GM20431 (cell line): ENCODE measurements around the gene CA10.

Experiments
- in situ Hi-C: fragments of 300-500 bp; cut with MseI, MboI; formaldehyde crosslinking; loops from one replicate; pipeline ENCODE4 v1.15.0; 2020; ENCODE audit warnings: low sequenced_read_pairs; ENCODE audit not compliant: unreplicated experiment

The CA10 gene

GRCh38 chr17:51904379-51904778 lies 254.1 kb downstream of the CA10 start:
- in situ Hi-C loops, result no loop called here

- in situ Hi-C loops, result no loop called here
These were observed 257.3 kb downstream of the CA10 start for GRCh38 chr17:51901242-51901641.

- in situ Hi-C loops, result no loop called here
These were observed 266.6 kb downstream of the CA10 start for GRCh38 chr17:51891936-51892335.

DNA sequence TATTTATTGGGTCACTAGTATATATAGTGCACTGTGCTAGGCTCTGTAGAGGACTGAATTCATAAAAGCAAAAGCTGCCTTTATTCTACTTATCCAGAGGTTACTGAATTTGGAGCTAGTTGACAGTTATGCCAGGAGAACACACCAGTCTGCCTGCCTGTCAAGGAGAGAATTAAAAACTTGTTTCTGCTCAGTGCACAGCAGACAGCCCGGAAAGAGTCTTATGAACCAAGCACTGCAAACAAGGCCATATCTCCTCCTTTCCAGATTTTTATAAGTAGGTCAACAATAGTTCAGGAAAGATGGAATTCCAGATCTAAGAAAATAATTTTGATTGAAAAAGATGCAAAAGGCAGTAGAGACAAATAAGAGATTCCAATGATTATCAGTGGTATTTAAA lies 267.8 kb downstream of the CA10 start:
- in situ Hi-C loops, result no loop called here

GRCh38 chr17:51888816-51889215 lies 269.7 kb downstream of the CA10 start:
- in situ Hi-C loops, result no loop called here

DNA sequence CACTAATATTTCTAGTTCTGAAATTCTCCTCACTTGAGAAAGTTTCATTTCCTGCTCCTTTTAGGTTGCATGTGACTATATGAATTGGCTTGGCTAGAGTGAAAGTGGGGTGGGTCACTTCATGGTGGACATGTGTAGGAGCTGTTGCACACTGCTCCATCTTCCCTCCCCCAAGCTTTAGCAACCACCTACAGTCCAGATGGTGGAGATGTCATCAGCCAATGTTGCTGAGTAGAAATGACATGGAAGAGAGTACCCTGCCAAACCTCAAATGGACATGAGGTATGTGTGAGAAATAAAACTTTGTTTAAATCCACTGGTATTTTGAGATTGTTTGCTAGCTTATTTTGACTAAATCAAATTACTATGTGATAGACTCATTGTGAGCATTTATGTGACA lies 281.5 kb downstream of the CA10 start:
- in situ Hi-C loops, result no loop called here

- in situ Hi-C loops, result no loop called here
These were observed 285.2 kb downstream of the CA10 start for GRCh38 chr17:51873302-51873701.

DNA sequence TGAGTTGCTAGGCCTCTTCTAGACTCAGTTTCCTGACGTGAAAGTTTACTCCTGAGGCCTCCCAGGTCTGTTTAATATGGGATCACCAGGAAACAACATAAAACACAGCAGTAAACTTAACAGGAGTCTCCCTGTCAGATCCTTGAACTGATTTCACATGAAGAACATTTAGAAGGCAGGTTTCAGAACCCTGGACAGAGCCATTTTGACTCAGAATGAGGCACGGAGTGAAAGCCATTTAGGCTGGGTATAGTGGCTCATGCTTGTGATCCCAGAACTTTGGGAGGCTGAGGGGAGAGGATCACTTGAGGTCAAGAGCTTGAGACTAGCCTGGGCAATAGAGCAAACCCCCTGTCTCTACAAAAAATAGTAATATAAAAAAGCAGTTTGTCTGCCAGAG lies 289.1 kb downstream of the CA10 start:
- in situ Hi-C loops, result no loop called here

DNA sequence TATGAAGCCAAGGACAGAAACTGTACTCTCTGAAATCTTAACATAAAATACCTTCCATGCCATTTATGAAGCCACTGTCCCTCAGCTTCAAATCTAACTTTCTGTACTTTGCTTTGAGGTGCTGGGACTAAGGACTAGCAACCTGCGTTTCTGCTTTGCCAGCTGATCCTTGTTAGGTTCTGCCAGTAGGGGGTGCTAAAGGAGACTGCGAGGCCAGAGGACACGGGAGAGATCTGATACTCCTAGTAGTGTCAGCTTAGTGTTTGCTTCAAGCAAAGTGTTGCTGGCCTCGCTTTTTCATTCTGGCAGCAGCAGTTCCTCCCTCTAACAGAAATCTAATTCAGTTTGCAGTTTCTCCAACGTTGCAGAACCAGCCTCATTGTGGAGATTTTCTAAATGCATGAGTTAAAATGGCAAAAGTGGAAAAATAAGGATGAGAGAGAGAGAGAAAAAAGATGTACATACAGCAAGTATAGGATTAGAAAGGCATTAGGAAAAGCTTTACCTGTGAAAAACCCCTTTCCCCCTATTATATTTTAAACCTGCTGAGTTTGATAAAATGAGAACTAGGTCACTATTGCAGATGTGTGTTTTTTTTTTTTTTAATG lies 297.5 kb downstream of the CA10 start:
- in situ Hi-C loops, result no loop called here

DNA sequence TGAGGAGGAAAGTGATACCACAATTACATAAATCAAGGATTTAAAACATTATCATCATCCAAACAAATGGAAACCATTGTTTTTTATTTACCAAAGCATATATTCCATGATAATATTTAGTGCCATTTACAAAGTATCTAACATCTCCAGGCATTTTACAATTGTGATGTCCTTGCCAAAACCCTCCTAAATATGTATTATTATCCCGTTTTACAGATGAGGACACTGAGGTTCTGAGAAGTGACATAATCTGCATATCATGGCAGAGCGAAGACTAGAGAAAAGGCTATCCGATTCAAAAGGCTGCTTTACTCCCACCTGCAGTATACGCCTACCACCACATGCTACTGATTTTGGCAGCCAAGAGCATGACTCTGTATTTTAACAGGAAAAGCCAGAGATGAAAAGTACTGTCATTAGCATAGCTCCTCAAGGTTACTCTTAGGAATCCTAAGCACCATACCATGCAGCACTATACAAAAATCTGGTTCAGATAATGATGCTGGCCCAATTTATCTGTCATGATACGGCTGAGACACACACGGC lies 301.4 kb downstream of the CA10 start:
- in situ Hi-C loops, result no loop called here

DNA sequence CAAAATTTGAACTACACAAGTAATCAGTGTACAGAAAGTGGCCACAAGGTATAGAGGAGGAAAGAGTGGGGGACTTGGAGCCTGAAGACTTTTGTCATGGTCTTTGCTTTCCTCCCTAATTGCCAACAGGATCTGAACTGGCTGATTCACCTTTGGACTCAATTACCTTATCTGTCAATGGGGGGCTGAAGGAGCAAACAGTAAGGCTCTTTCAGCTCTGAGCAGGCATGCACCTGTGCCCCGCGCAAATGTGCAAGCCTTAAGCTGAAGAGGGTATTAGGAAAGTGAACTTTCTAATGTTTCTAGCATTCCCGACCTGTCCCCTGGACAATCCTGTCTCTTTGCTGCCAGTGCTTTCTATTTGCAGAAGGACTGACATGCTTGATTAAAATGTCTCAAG lies 302.7 kb downstream of the CA10 start:
- in situ Hi-C loops, result no loop called here

DNA sequence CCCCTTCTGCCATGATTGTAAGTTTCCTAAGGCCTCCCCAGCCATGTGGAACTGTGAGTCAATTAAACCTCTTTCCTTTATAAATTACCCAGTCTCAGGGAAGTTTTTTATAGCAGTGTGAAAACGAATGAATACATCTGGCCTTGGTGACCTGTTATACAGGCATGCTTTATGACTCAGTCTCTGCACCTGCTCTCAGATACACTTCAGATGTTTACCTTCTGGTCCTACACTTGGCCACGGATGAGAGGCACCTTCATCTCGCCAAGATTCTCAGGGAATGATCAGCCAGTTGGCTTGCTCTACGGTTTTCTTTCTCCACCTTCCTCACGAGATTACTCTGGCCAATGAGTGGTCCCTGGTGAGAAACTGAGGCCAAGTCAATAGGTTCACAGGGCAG lies 304.7 kb downstream of the CA10 start:
- in situ Hi-C loops, result no loop called here

GRCh38 chr17:51852603-51853002 lies 305.9 kb downstream of the CA10 start:
- in situ Hi-C loops, result no loop called here

DNA sequence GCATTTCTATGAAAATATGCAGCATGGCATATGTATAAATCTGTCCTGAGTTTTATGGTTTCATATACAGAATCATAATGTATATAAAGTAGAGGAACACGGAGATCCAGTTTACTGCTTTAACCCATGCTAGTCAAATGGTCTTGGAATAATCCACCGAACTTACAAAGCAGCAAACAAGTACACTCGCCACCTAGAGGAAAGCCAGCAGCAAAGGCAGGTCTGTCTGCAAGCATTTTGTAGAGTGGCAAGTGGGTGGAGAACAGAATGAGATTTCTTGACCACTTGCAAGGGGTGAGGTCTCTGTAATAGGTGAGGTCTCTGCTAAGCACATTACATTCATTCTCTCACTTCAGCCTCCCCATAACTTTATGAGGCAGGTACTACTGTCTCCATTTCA lies 308.3 kb downstream of the CA10 start:
- in situ Hi-C loops, result no loop called here

GRCh38 chr17:51848451-51848850 lies 310.1 kb downstream of the CA10 start:
- in situ Hi-C loops, result no loop called here

- in situ Hi-C loops, result no loop called here
These were observed 311.9 kb downstream of the CA10 start for GRCh38 chr17:51846566-51846965.

DNA sequence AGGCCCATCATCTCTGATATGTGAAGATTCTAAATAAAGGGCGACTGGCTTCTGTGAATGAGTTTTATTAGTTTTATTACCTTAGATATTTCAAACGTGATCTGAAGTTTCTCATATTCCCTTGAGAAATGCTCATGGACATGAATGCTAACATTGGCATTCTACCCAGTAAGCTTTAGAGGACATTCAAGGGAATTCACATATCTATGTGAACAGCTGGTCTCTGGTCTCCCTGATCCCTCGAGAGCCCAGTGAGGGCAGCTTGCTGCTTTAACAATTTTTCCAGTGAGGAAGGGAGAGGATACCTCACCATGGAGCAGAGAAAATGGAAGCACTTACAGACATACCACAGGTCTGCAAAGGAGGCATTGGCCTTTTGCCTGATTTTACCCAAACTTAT lies 312.7 kb downstream of the CA10 start:
- in situ Hi-C loops, result no loop called here

- in situ Hi-C loops, result no loop called here
These were observed 315.8 kb downstream of the CA10 start for GRCh38 chr17:51842763-51843162.

- in situ Hi-C loops, result no loop called here
These were observed 316.8 kb downstream of the CA10 start for GRCh38 chr17:51841669-51842068.

- in situ Hi-C loops, result no loop called here
These were observed 317.8 kb downstream of the CA10 start for GRCh38 chr17:51840688-51841087.

GRCh38 chr17:51833620-51834019 lies 324.9 kb downstream of the CA10 start:
- in situ Hi-C loops, result no loop called here

GRCh38 chr17:51833045-51833444 lies 325.5 kb downstream of the CA10 start:
- in situ Hi-C loops, result no loop called here
